ENCODE data around the gene BCAS1.

The BCAS1 gene

DNA sequence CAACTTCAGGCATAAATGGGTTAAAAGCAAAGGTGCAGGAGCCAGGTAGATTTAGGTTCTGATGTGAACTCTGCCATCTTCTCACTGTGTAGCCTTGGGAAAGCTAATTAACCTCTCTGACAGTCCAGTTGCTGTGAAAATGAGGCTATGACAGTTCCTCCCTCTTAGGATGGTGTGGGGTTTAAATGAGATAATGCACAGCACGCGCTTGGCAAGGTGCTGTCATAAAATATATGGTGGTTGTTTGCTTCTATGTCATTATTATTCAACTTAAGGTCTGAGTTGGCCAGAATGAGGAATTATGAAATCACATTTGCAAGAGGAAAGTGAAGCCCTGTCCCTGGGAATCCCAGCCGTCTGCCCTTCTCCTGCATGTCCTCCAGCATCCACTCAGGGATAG is 15.5 kb upstream of the BCAS1 start:
- TF ChIP-seq, protein P1, sequence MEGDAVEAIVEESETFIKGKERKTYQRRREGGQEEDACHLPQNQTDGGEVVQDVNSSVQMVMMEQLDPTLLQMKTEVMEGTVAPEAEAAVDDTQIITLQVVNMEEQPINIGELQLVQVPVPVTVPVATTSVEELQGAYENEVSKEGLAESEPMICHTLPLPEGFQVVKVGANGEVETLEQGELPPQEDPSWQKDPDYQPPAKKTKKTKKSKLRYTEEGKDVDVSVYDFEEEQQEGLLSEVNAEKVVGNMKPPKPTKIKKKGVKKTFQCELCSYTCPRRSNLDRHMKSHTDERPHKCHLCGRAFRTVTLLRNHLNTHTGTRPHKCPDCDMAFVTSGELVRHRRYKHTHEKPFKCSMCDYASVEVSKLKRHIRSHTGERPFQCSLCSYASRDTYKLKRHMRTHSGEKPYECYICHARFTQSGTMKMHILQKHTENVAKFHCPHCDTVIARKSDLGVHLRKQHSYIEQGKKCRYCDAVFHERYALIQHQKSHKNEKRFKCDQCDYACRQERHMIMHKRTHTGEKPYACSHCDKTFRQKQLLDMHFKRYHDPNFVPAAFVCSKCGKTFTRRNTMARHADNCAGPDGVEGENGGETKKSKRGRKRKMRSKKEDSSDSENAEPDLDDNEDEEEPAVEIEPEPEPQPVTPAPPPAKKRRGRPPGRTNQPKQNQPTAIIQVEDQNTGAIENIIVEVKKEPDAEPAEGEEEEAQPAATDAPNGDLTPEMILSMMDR (IDR thresholded peaks at IDR 0.05; ENCODE audit: low read depth, low read length) = no peak
- H3K4me3 ChIP-seq (ENCODE audit: low read depth, low read length) = no peak overlapping the region

DNA sequence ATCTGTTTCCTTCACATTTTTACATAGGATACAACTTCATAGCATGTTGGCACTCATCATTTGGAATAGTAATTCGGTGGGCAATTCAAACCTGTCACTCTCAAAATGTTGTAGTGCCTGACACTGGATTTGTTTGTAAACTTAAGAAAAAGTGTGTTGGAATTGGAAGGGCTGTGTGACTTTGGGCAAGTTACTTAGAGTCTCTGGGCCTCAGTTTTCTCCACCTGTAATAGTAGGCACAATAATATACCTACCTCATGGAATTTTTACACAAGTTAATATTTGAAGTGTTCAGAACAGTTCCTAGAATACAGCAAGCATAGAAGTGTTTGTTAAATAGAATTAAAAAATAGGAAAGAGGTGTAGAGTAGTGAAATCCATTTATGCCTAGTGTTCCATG is 15.0 kb upstream of the BCAS1 start:
- TF ChIP-seq, protein P1 (IDR thresholded peaks at IDR 0.05; ENCODE audit: low read depth, low read length) = no peak
- H3K4me3 ChIP-seq (ENCODE audit: low read depth, low read length) = no peak overlapping the region

DNA sequence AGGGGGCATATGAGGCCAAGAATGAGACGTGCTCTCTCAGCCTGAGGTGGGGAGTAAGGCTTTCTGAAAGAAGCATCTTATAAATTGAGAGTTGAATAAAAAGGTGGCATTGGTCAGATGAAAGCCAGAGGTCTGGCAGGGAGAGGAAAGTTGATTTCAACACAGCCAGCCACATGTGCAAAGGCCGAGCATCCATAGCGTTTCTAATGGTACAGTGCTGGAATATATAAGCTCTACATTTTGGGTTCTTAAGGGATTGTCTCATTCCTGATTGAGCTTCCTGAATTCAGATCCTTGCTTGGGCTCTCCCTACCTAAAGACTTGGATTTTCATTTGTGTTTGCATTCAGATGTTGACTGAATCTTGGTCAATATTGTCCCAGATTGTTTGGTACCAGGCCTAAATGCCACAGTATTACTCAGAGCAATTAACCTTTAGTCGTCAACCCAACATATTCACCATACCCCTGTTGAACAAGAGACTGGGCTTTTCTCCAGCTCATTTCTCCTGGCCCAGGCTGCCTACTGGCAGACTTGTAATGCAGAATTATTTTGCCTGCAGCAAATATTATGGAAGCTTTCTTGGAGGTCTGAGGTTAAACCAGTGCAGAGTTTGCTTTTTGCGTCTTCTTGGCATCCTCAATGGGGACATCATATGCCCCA is 14.5 kb upstream of the BCAS1 start:
- no peak overlapping the region for H3K4me3 ChIP-seq (ENCODE audit: low read depth, low read length)
- TF ChIP-seq, protein P1 (IDR thresholded peaks at IDR 0.05; ENCODE audit: low read depth, low read length) = no peak

DNA sequence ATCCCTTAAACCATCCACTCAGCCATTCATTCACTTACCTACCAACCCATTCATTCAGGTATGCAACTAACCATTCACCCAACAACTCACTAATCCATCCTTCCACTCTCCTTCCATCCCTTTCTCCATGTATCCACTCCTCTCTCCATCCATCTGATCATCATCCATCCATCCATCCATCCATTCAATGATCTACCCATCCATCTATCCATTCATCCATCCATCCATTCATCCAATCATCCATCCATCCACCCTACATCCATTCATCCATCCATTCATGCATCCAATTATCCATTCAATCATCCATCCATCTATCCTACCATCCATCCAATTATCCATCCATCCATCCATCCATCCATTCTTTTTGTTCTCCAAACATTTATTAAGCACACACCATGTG is 13.8 kb upstream of the BCAS1 start:
- TF ChIP-seq, protein P1 (IDR thresholded peaks at IDR 0.05; ENCODE audit: low read depth, low read length) = no peak
- H3K4me3 ChIP-seq (ENCODE audit: low read depth, low read length) = no peak overlapping the region

DNA sequence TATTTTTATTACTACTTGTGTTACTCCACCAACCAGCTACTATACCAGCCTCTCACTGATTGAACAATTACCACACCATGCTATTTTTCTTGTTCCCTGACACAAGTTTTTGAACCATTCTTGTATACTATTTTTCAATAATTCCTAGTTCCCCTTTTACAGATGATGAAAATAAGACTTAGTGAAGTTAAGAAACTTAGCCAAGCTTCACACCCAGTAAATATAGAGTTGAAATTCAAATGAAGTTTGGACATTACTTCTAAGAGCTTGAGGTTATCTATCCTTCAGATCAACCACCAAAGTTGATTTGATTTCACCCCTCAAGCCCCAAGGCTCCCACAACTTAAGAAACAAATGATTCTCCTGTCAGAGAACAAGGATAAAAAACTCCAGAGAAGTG is 13.1 kb upstream of the BCAS1 start:
- TF ChIP-seq, protein P1 (IDR thresholded peaks at IDR 0.05; ENCODE audit: low read depth, low read length) = no peak
- no peak overlapping the region for H3K4me3 ChIP-seq (ENCODE audit: low read depth, low read length)

DNA sequence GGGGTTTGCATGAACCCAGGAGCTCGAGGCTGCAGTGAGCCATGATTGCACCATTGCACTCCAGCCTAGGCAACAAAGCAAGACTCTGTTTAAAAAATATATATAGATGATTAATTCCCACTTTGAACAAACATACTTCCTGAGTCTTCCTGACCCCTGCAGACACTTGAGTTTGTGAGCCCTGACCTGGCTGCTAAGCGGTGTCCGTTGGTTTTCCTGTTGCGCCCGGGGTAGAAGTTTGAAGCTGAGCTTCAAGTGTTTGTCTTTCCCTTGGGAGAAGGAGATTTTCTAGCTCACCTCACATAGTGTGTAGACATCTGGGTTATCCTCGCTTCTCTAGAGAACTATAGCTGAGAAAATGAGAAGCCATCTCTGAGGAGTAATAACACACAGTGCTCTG is 11.7 kb upstream of the BCAS1 start:
- TF ChIP-seq, protein P1 (IDR thresholded peaks at IDR 0.05; ENCODE audit: low read depth, low read length) = no peak
- H3K4me3 ChIP-seq (ENCODE audit: low read depth, low read length) = no peak overlapping the region

DNA sequence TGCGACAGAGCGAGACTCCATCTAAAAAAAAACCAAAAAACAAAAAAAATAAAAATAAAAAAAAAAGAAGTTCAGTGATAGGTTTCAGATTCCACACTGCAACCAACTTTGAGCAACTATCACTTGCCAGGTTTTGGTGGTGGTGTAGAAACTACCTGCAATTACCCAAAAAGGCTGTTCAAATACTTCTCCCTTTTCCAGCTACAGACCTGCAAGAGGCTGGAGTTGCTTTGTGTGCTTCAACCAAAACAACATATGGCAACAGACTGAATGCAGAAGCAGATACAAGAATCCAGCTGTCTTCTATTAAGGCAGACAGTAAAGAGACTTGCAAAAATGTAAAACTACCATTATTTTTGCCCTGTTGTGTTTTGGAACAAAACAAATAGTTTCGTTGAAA is 9.3 kb upstream of the BCAS1 start:
- H3K4me3 ChIP-seq (ENCODE audit: low read depth, low read length) = no peak overlapping the region
- TF ChIP-seq, protein P1 (IDR thresholded peaks at IDR 0.05; ENCODE audit: low read depth, low read length) = no peak

Data from WI38 (cell line).